Coronary artery (tissue), 2 donors: Measurements from ENCODE around the gene DNAAF2.
"Not testable (repeated sequence)": the region's sequence is repeated elsewhere in the genome, so short reads cannot be mapped to it uniquely, and the experiment has no call there.

Experiments used
- DNase-seq: peaks from one replicate; pipeline ENCODE4 v3.0.0-alpha.2; 2017; ENCODE audit warnings: low spot score
- H3K27ac ChIP-seq, 2 donors: fragments of 200-600 bp; sonication (generic); one replicate each; pipeline ENCODE4 v1.5.1; 2016 to 2019
- H3K4me3 ChIP-seq: fragments of 200-600 bp; sonication (generic); 2 replicates; pipeline ENCODE4 v1.5.1; 2016; ENCODE audit warnings: mild to moderate bottlenecking, moderate library complexity
- CTCF ChIP-seq: fragments of 200-600 bp; sonication (generic); IDR thresholded peaks from one replicate; pipeline ENCODE4 v1.5.1; 2019; ENCODE audit warnings: antibody characterized with exemption

Gene DNAAF2, protein sequence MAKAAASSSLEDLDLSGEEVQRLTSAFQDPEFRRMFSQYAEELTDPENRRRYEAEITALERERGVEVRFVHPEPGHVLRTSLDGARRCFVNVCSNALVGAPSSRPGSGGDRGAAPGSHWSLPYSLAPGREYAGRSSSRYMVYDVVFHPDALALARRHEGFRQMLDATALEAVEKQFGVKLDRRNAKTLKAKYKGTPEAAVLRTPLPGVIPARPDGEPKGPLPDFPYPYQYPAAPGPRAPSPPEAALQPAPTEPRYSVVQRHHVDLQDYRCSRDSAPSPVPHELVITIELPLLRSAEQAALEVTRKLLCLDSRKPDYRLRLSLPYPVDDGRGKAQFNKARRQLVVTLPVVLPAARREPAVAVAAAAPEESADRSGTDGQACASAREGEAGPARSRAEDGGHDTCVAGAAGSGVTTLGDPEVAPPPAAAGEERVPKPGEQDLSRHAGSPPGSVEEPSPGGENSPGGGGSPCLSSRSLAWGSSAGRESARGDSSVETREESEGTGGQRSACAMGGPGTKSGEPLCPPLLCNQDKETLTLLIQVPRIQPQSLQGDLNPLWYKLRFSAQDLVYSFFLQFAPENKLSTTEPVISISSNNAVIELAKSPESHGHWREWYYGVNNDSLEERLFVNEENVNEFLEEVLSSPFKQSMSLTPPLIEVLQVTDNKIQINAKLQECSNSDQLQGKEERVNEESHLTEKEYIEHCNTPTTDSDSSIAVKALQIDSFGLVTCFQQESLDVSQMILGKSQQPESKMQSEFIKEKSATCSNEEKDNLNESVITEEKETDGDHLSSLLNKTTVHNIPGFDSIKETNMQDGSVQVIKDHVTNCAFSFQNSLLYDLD

GRCh38 chr14:49634547-49635334, at the start of gene DNAAF2:
Gene DNAAF2, minus strand, starts transcription at chr14:49635244. Its CDS starts 95 bp downstream, at chr14:49635149.
- peak; percentile 80 for DNase-seq
- peak within 1 kb of the TSS; percentile 83 for H3K4me3 ChIP-seq
- TF ChIP-seq CTCF: no peak
- peak within 1 kb of the TSS; percentile 94 to 100 for H3K27ac ChIP-seq

GRCh38 chr14:49679271-49679670, 44.2 kb upstream of the DNAAF2 start:
- no peak overlapping the region for H3K27ac ChIP-seq
- TF ChIP-seq CTCF: no peak
- H3K4me3 ChIP-seq: no peak overlapping the region
- no peak for DNase-seq

GRCh38 chr14:49677643-49678042, 42.6 kb upstream of the DNAAF2 start:
- TF ChIP-seq CTCF: no peak
- H3K4me3 ChIP-seq: no peak overlapping the region
- no peak for DNase-seq
- H3K27ac ChIP-seq: no peak overlapping the region

GRCh38 chr14:49673586-49673985, 38.5 kb upstream of the DNAAF2 start:
- DNase-seq: no peak
- H3K4me3 ChIP-seq: no peak overlapping the region
- TF ChIP-seq CTCF: no peak
- H3K27ac ChIP-seq: no peak overlapping the region

DNA sequence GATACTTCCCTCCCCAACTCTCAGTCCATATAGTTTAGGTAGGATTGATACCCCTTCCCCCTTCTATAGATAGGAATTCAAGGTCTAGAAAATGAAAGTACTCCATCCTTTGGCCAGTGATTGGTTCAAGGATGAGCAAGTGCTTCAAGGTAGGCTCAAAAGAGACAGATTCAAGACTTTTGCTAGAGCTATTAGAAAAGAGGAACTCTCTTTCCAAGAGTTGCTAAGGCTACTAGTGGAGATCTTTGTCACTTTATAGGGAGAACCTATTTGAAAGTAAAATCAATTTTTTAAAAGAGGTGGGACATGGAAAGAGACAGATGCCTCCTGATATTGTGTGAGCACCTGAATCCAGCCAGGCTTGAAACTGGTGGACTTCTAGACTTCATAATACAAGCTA, 35.4 kb upstream of the DNAAF2 start:
- no peak for TF ChIP-seq CTCF

DNA sequence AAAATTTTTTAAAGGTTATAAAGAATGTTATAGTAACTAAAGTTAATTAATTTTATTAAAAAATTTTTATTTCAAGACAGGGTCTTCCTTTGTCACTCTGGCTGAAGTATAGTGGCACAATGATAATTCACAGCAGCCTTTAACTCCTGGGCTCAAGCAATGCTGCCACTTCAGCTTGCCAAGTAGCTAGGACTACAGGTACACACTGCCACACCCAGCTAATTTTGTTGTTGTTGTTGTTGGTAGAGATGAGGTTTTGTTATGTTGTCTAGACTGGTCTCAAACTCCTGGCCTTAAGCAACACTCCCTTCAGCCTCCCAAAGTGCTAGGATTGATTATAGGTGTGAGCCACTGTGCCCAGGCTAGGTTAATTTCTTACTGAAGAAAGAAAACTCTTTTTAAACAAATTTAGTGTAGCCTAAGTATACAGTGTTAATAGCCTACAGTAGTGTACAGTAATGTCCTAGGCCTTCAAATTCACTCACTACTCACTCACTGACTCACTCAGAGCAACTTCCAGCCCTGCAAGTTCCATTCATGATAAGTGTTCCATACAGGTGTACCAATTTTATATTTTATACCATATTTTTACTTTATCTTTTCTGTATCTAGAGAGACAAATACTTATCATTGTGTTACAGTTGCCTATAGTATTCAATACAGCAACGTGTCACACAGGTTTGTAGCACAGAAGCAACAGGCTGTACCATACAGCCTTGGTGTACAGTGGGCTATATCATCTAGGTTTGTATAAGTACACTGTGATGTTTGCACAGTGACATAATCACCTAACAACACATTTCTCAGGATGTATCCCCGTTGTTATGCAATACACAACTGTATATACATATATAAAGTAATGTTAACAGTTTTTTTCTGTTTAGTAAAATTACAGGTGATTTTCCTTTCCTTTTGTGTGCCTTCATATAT, 24.7 kb upstream of the DNAAF2 start:
- TF ChIP-seq CTCF: no peak
- Histone ChIP-seq H3K4me3 (no peak overlapping the region), H3K27ac (no peak overlapping the region)
- no peak for DNase-seq

More for the DNA sequence above, 35.4 kb upstream of the DNAAF2 start:
- Histone ChIP-seq H3K4me3 (no peak overlapping the region), H3K27ac (no peak overlapping the region)
- no peak for DNase-seq

DNA sequence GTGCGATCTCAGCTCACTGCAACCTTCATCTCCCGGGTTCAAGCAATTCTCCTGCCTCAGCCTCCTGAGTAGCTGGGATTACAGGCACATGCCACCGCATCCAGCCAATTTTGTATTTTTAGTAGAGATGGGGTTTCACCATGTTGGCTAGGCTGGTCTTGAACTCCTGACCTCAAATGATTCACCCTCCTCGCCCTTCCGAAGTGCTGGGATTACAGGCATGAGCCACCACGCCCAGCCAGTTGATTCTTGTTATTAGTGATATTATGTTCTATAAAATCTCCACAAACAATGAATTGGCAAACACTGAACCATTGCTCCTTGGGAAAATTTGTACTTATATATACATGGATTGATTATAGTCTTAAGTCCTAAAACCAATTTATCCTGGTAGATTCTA, 22.5 kb upstream of the DNAAF2 start:
- H3K27ac ChIP-seq, DNase-seq, H3K4me3 ChIP-seq: not testable (repeated sequence)
